Epithelial cell of prostate (primary cell): Measurements from ENCODE around the gene C19orf38.
"Not testable (repeated sequence)": the region's sequence is repeated elsewhere in the genome, so short reads cannot be mapped to it uniquely, and the experiment has no call there.

ENCODE experiments used
- DNase-seq: peaks from one replicate; pipeline ENCODE4 v3.0.0-alpha.2; 2011; ENCODE audit warnings: low read depth, low spot score
- H3K27ac ChIP-seq: fragments of 450-650 bp; 2 replicates; pipeline ENCODE4 v1.5.1; 2017; ENCODE audit warnings: mild to moderate bottlenecking

Gene C19orf38

GRCh38 chr19:10839114-10840050 is 8.8 kb upstream of the C19orf38 start:
- H3K27ac ChIP-seq = no peak overlapping the region
- DNase-seq = no peak

- no peak overlapping the region for H3K27ac ChIP-seq
- DNase-seq = no peak
Observed at GRCh38 chr19:10842788-10843187, 5.4 kb upstream of the C19orf38 start.

- DNase-seq = no peak
- no peak overlapping the region for H3K27ac ChIP-seq
Observed at GRCh38 chr19:10846500-10847202, 1.6 kb upstream of the C19orf38 start.

- no peak overlapping the region for H3K27ac ChIP-seq
- DNase-seq = no peak
Observed at GRCh38 chr19:10850631-10851030, 2.4 kb downstream of the C19orf38 start.

DNA sequence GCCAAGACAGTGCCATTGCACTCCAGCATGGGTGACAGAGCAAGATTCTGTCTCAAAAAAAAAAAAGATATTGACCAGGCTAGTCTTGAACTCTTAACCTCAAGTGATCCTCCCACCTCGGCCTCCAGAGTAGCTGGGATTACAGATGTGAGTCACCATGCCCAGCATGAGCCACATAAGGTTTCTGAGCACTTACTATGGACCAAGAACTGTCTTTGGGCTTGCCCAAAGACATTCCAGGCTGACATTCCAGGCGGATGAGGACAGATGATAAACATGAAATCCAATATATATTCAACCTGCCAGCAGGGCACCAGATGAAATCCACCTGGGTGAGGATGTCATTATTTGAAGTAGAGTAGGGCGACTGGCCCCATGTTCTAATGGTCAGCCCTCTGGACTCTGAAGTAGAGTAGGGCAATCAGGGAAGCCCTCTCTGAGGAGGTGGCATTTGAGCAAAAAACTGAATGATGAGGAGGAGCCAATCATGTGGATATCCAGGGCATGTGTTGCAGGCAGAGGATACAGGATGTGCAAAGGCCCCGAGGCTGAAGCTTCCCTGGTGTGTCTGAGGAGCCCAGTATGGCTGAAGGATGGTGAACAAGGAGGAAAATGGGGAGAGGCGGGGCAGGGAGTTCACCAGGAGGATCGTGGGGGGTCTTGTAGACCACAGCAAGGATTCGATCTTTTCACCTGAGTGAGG is 4.0 kb downstream of the C19orf38 start:
- H3K27ac ChIP-seq = peak overlapping the region; percentile 12
- peak; percentile 31 for DNase-seq

DNA sequence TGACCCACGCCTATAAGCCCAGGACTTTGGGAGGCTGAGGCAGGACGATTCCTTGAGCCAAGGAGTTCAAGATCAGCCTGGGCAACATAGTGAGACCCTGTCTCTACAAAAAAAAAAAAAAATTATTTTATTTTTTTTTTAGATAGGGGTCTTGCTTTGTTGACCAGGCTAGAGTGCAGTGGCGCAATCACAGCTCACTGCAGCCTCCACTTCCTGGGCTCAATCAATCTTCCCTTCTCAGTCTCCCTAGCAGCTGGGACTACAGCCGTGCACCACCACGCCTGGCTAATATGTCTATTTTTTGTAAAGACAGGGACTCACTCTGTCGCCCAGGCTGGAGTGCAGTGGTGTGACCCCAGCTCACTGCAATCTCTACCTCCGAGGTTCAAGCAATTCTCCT is 4.7 kb downstream of the C19orf38 start:
- DNase-seq = no peak
- no peak overlapping the region for H3K27ac ChIP-seq

GRCh38 chr19:10854350-10855089 is 6.3 kb downstream of the C19orf38 start:
- no peak overlapping the region for H3K27ac ChIP-seq
- no peak for DNase-seq

DNA sequence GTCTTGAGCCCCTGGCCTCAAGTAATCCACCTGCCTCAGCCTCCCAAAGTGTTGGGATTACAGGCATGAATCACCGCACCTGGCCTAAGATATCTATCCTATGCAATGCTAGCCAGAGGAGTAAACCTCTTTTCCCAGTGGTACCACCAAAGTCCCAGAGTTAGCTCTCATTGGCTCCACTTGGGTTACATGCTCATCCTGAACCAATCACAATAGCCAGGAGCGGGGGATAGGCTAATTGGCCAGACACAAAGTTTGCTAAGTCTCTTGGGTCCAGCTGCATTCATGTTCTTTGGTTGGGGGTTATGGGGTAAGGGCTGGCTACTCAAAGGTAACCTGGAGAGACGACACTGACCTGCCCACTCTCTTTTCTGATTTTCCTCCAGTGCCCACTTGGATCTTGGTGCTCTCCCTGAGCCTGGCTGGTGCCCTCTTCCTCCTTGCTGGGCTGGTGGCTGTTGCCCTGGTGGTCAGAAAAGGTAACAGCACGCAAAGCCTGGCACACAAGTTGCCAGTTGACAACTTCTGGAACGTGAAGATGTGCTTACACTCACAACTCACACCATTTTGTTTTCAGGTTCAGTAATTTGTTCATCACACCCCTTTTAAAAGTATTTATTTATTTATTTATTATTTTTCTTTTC is 7.8 kb downstream of the C19orf38 start:
- no peak overlapping the region for H3K27ac ChIP-seq
- no peak for DNase-seq

DNA sequence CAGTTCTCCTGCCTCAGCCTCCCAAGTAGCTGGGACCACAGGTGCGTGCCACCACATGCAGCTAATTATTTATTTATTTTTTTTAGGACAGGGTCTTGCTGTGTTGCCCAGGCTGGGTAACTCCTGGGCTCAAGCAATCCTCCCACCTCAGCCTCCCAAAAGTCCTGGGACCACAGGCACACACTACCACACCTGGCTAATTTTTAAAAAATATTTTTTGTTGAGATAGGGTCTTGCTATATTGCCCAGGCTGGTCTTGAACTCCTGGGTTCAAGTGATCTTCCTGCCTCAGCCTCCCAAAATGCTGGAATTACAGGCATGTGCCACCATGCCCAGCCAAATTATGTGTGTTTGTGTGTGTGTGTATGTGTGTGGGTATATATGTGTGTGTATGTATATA is 8.7 kb downstream of the C19orf38 start:
- DNase-seq, H3K27ac ChIP-seq: not testable (repeated sequence)

DNA sequence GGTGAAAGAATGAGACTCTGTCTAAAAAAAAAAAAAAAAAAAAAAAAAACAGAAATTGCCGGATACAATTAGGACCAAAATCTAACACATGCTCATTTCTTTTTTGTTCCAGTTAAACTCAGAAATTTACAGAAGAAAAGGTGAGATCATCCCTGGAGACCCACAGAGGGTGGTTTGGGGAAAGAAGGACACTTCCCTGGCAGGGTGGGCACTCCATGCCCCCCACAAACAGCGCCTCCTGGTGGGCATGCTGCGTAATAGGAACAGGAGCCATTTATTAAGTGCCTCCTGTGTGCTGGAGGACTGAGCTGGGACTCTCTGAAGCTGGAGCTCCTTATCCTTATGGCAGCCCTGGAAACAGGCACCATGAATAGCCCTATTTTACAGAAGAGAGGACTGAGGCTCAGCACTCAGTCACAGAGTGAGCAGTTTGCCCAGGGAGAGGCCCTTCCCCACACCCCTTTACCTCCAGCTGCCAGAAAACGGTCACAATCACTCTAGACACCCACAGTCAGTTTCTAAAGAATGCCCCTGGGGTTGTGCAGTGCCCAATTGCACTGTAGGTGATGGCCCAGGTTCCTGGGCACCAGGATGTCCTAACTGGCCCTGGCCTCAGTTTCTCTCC is 10.1 kb downstream of the C19orf38 start:
- no peak for DNase-seq

GRCh38 chr19:10861103-10861651 is 13.0 kb downstream of the C19orf38 start:
- DNase-seq = no peak
- H3K27ac ChIP-seq = no peak overlapping the region

More for the DNA sequence above, 10.1 kb downstream of the C19orf38 start:
- no peak overlapping the region for H3K27ac ChIP-seq

DNA sequence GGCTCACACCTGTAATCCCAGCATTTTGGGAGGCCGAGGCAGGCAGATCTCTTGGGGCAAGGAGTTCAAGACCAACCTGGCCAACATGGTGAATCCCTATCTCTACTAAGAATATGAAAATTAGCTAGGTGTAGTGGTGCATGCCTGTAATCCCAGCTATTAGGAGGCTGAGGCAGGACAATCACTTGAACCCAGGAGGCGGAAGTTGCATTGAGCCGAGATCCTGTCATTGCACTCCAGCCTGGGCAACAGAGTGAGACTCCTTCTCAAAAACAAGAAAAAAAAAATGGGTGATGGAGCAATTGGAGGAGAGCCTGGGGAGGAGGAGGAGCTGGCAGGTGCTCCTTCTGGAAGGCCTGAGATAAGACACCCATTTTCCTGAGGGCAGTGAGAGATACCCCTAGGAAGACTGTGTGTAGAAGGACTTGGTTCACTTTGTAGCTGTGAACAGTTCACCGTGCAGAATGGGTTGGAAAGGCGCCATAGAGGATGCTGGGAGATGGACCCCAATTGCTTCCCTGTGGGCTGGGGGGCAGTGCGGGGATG is 14.4 kb downstream of the C19orf38 start:
- peak overlapping the region; percentile 5 for H3K27ac ChIP-seq
- no peak for DNase-seq

DNA sequence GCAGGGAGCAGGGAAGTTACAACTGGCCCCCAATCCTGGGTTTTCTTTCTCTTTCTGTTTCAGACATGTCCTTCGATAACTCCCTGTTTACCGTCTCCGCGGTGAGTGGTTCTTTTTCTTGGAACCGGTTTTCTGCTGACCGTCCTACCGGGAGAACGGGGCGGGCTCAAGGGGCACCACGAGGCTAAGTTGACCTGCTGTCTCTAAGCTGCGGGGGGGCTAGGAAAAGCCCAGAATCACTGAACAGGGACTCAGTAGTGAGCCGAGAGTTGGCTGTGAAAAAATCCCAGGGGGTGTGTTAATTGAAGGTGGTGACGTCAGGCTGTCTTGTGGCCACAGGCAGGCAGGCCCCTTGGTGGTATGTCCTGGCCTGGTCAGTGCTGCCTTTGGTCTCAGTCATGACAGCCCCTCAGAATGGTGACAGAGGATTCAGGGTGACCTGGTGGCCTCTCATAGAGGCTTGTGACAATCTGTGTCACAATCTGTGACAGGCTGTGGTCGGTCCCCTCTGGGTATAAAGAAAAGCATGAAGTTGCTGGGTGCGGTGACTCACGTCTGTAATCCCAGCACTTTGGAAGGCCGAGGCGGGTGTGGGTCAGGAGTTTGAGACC is 15.0 kb downstream of the C19orf38 start:
- no peak for DNase-seq
- peak overlapping the region; percentile 5 for H3K27ac ChIP-seq

DNA sequence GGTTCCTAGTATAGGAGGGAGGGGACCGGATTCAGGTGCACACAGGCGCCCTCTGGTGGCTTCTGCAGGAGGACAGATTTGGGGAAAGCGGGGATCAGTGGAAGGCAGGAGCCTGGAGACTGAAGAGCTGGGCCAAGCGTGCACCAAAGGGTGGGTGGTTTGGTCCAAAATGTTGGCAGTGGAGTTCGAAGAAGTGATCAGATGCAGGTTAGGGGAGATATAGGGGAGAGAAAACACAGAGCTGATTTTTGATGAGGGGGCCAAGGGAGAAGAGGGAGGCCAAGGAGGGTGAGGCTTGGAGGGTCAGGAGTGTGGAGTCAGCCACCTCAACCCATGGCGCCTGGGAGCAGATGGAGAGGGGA is 16.3 kb downstream of the C19orf38 start:
- H3K27ac ChIP-seq = no peak overlapping the region
- DNase-seq = no peak

GRCh38 chr19:10866495-10866894 is 18.3 kb downstream of the C19orf38 start:
- no peak overlapping the region for H3K27ac ChIP-seq
- no peak for DNase-seq

- no peak for DNase-seq
- no peak overlapping the region for H3K27ac ChIP-seq
Observed at GRCh38 chr19:10868872-10869547, 20.8 kb downstream of the C19orf38 start.

GRCh38 chr19:10869872-10870311 is 21.7 kb downstream of the C19orf38 start:
- H3K27ac ChIP-seq, DNase-seq: not testable (repeated sequence)

- peak overlapping the region; percentile 40 for H3K27ac ChIP-seq
Observed at GRCh38 chr19:10870501-10870954, 22.3 kb downstream of the C19orf38 start.

More at GRCh38 chr19:10870501-10870954, 22.3 kb downstream of the C19orf38 start:
- no peak for DNase-seq
